B cell (primary cell): Measurements from ENCODE around the gene FAIM.
"Not testable (repeated sequence)": the region's sequence is repeated elsewhere in the genome, so short reads cannot be mapped to it uniquely, and the experiment has no call there.

ENCODE experiments used
- CTCF ChIP-seq: fragments of 200-600 bp; IDR thresholded peaks from one replicate; pipeline ENCODE4 v1.8.0; 2022; ENCODE audit warnings: antibody characterized with exemption, mild to moderate bottlenecking
- EZH2 ChIP-seq: IDR thresholded peaks from 2 replicates; pipeline ENCODE4 v1.6.1; 2012; ENCODE audit warnings: borderline replicate concordance, low read depth, mild to moderate bottlenecking, moderate library complexity, low read length; ENCODE audit not compliant: insufficient read depth, poor library complexity, severe bottlenecking

- not testable (repeated sequence) for TF ChIP-seq CTCF, EZH2
Measured at GRCh38 chr3:138562902-138563301, 45.7 kb upstream of the FAIM start.
